ENCODE data around the gene DEF6.

The DEF6 gene

DNA sequence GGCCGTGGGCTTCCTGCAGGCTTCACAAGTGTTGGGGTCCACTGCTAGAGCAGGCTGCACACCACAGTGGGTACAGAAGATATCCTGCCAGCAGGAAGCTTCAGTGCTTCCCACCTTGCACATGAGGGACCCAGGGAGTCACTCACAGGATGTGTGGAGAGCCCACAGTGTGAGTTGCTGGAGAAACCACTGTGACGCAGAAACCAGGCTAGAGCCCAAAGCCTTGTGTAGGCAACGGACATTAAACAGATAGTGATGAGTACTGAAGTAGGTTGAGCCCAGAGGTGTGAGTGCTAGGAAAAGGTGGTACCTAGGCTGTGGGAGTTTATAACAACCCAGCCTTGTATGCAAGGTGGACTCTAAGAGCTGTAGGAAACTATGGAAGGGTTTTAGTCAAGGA lies 18.9 kb upstream of the DEF6 start:
- Histone ChIP-seq H3K9ac (ENCODE audit: low read length) (no peak overlapping the region), H3F3A (ENCODE audit: insufficient read depth, low read length) (no peaks in the 10 kb centered on the region), H3K9me3 (replicated peaks; ENCODE audit: insufficient read depth, low read length) (no peaks in the 10 kb centered on the region), H3K9me2 (replicated peaks; ENCODE audit: insufficient read depth, low read length) (no peaks in the 10 kb centered on the region), H3K79me2 (ENCODE audit: low read length) (no peaks in the 10 kb centered on the region), H3K36me3 (replicated peaks; ENCODE audit: insufficient read depth, low read length) (no peaks in the 10 kb centered on the region), H3K27ac (ENCODE audit: low read length) (no peak overlapping the region), H3K4me2 (ENCODE audit: low read depth, low read length) (no peak overlapping the region), H2AFZ (ENCODE audit: low read length) (no peak overlapping the region), H3K27me3 (replicated peaks; ENCODE audit: insufficient read depth, low read length) (no peaks in the 10 kb centered on the region), H4K20me1 (ENCODE audit: insufficient read depth, low read length) (no peaks in the 10 kb centered on the region), H3K4me1 (ENCODE audit: low read length) (no peaks in the 10 kb centered on the region), H3K4me3 (ENCODE audit: low read length) (no peak overlapping the region)
- no peak for TF ChIP-seq EZH2 (optimal IDR thresholded peaks at IDR 0.05; ENCODE audit: low read depth, low read length)
- TF ChIP-seq, protein P1, sequence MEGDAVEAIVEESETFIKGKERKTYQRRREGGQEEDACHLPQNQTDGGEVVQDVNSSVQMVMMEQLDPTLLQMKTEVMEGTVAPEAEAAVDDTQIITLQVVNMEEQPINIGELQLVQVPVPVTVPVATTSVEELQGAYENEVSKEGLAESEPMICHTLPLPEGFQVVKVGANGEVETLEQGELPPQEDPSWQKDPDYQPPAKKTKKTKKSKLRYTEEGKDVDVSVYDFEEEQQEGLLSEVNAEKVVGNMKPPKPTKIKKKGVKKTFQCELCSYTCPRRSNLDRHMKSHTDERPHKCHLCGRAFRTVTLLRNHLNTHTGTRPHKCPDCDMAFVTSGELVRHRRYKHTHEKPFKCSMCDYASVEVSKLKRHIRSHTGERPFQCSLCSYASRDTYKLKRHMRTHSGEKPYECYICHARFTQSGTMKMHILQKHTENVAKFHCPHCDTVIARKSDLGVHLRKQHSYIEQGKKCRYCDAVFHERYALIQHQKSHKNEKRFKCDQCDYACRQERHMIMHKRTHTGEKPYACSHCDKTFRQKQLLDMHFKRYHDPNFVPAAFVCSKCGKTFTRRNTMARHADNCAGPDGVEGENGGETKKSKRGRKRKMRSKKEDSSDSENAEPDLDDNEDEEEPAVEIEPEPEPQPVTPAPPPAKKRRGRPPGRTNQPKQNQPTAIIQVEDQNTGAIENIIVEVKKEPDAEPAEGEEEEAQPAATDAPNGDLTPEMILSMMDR (IDR thresholded peaks at IDR 0.05; ENCODE audit: low read length) = no peak
- no peak for TF ChIP-seq EZH2phosphoT487 (IDR thresholded peaks at IDR 0.05; ENCODE audit: low read length)
- DNase-seq = no peak

DNA sequence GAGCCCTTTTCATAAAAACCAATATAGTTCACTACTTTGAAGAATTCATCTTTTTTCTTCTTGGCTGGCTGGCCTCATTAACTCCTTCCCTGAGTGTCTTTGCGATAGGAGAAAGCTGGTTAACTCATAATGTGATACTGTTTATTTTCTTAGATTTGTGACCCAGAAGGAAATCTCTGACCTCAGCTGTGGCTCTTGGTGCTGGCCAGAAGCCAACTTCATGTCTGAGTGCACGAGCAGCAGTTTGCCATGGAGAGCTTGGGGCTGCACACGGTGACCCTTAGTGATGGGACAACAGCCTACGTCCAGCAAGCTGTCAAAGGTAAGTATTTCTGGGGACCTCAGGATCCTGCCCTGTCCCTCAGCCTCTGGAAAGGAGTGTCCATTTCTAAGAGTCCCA lies 16.7 kb upstream of the DEF6 start:
- Histone ChIP-seq H3K27me3 (replicated peaks; ENCODE audit: insufficient read depth, low read length) (no peaks in the 10 kb centered on the region), H2AFZ (ENCODE audit: low read length) (no peak overlapping the region), H3K27ac (ENCODE audit: low read length) (no peak overlapping the region), H3K9ac (ENCODE audit: low read length) (no peak overlapping the region), H3K9me3 (replicated peaks; ENCODE audit: insufficient read depth, low read length) (no peaks in the 10 kb centered on the region), H3F3A (ENCODE audit: insufficient read depth, low read length) (no peaks in the 10 kb centered on the region), H4K20me1 (ENCODE audit: insufficient read depth, low read length) (no peaks in the 10 kb centered on the region), H3K4me3 (ENCODE audit: low read length) (no peak overlapping the region), H3K4me2 (ENCODE audit: low read depth, low read length) (no peak overlapping the region), H3K4me1 (ENCODE audit: low read length) (no peaks in the 10 kb centered on the region), H3K79me2 (ENCODE audit: low read length) (no peaks in the 10 kb centered on the region), H3K36me3 (replicated peaks; ENCODE audit: insufficient read depth, low read length) (no peaks in the 10 kb centered on the region), H3K9me2 (replicated peaks; ENCODE audit: insufficient read depth, low read length) (no peaks in the 10 kb centered on the region)
- TF ChIP-seq EZH2phosphoT487 (IDR thresholded peaks at IDR 0.05; ENCODE audit: low read length) (no peak), EZH2 (optimal IDR thresholded peaks at IDR 0.05; ENCODE audit: low read depth, low read length) (no peak)
- TF ChIP-seq, protein P1 (IDR thresholded peaks at IDR 0.05; ENCODE audit: low read length) = no peak
- DNase-seq = no peak

DNA sequence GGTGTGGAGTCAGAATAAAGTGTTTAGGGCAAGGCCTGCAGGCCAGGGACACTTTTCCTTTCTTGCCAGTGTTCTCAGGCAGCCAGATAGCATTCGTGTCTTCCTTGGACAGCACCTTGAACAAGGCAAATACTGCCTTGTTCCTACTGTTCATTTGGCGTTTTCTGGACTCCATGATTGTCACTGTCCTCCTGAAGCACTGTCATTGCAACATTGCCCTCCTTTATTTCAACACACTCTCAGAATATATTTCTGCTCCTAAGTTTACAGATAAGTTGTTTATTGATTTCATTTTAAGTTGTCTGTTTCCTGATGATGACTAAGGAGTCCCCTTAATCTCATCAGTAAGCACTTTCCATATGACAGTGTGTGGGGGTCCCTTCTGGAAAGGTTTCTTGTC lies 15.1 kb upstream of the DEF6 start:
- H3K4me3 ChIP-seq (ENCODE audit: low read length) = no peak overlapping the region
- H3K27me3 ChIP-seq (replicated peaks; ENCODE audit: insufficient read depth, low read length) = no peaks in the 10 kb centered on the region
- H3K27ac ChIP-seq (ENCODE audit: low read length) = no peak overlapping the region
- no peak overlapping the region for H3K4me2 ChIP-seq (ENCODE audit: low read depth, low read length)
- DNase-seq = no peak
- no peak overlapping the region for H3K9ac ChIP-seq (ENCODE audit: low read length)
- no peaks in the 10 kb centered on the region for H4K20me1 ChIP-seq (ENCODE audit: insufficient read depth, low read length)
- no peaks in the 10 kb centered on the region for H3K36me3 ChIP-seq (replicated peaks; ENCODE audit: insufficient read depth, low read length)
- H3K4me1 ChIP-seq (ENCODE audit: low read length) = no peaks in the 10 kb centered on the region
- TF ChIP-seq EZH2phosphoT487 (IDR thresholded peaks at IDR 0.05; ENCODE audit: low read length) = no peak
- TF ChIP-seq, protein P1 (IDR thresholded peaks at IDR 0.05; ENCODE audit: low read length) = no peak
- TF ChIP-seq EZH2 (optimal IDR thresholded peaks at IDR 0.05; ENCODE audit: low read depth, low read length) = no peak
- H3F3A ChIP-seq (ENCODE audit: insufficient read depth, low read length) = no peaks in the 10 kb centered on the region
- H3K9me2 ChIP-seq (replicated peaks; ENCODE audit: insufficient read depth, low read length) = no peaks in the 10 kb centered on the region
- no peaks in the 10 kb centered on the region for H3K79me2 ChIP-seq (ENCODE audit: low read length)
- no peaks in the 10 kb centered on the region for H3K9me3 ChIP-seq (replicated peaks; ENCODE audit: insufficient read depth, low read length)
- H2AFZ ChIP-seq (ENCODE audit: low read length) = no peak overlapping the region

Measured in MM.1S (cell line).